RWPE2 (cell line): Measurements from ENCODE around the gene LRP3.

ENCODE experiments used
- ATAC-seq: fragments of 200-7000 bp; cut with Tn5 transposase; 3 replicates; pipeline ENCODE4 v1.9.1; 2021; ENCODE audit warnings: low read depth
- DNase-seq: peaks from one replicate; pipeline ENCODE4 v3.0.0-alpha.2; 2020; ENCODE audit warnings: low spot score
- H3K27ac ChIP-seq: fragments of 450-650 bp; 2 replicates; pipeline ENCODE4 v1.5.1; 2017; ENCODE audit warnings: mild to moderate bottlenecking; ENCODE audit not compliant: poor library complexity, severe bottlenecking
- H3K27me3 ChIP-seq: fragments of 250-450 bp; sonication (Bioruptor Pico); 2 replicates; pipeline ENCODE4 v1.5.1; 2021; ENCODE audit warnings: mild to moderate bottlenecking, moderate library complexity; ENCODE audit not compliant: insufficient read depth, poor library complexity, severe bottlenecking
- H3K36me3 ChIP-seq: fragments of 250-450 bp; sonication (Bioruptor Pico); 2 replicates; pipeline ENCODE4 v1.5.1; 2020; ENCODE audit warnings: low read depth, mild to moderate bottlenecking, moderate library complexity
- H3K4me1 ChIP-seq: fragments of 250-450 bp; sonication (Bioruptor Pico); 2 replicates; pipeline ENCODE4 v1.5.1; 2021; ENCODE audit warnings: mild to moderate bottlenecking, moderate library complexity; ENCODE audit not compliant: insufficient read depth, poor library complexity, severe bottlenecking
- H3K4me3 ChIP-seq: fragments of 250-450 bp; sonication (Bioruptor Pico); 2 replicates; pipeline ENCODE4 v1.5.1; 2021; ENCODE audit warnings: mild to moderate bottlenecking, moderate library complexity; ENCODE audit not compliant: severe bottlenecking
- H3K9me3 ChIP-seq: fragments of 250-450 bp; sonication (Bioruptor Pico); 2 replicates; pipeline ENCODE4 v1.5.1; 2021; ENCODE audit warnings: mild to moderate bottlenecking, moderate library complexity; ENCODE audit not compliant: severe bottlenecking
- CTCF ChIP-seq: fragments of 450-650 bp; IDR thresholded peaks from one replicate; pipeline ENCODE4 v1.5.1; 2017; ENCODE audit warnings: mild to moderate bottlenecking, moderate library complexity; ENCODE audit not compliant: poor library complexity, severe bottlenecking

Gene LRP3

GRCh38 chr19:33201473-33201872, 7.3 kb downstream of the LRP3 start:
- H3K27me3 ChIP-seq = no peaks in the 10 kb centered on the region
- DNase-seq (no peak), ATAC-seq (no peak)
- no peaks in the 10 kb centered on the region for H3K4me1 ChIP-seq
- H3K27ac ChIP-seq = no peak overlapping the region
- no peak for TF ChIP-seq CTCF
- H3K36me3 ChIP-seq = no peaks in the 10 kb centered on the region
- H3K4me3 ChIP-seq = no peak overlapping the region
- no peaks in the 10 kb centered on the region for H3K9me3 ChIP-seq

GRCh38 chr19:33201886-33202545, 7.9 kb downstream of the LRP3 start:
- ATAC-seq = no peak
- no peak for DNase-seq
- no peaks in the 10 kb centered on the region for H3K9me3 ChIP-seq
- H3K27ac ChIP-seq = no peak overlapping the region
- H3K27me3 ChIP-seq = no peaks in the 10 kb centered on the region
- TF ChIP-seq CTCF = no peak
- H3K4me3 ChIP-seq = no peak overlapping the region
- H3K4me1 ChIP-seq = no peaks in the 10 kb centered on the region
- H3K36me3 ChIP-seq = no peaks in the 10 kb centered on the region

- DNase-seq (no peak), ATAC-seq (no peak)
- no peaks in the 10 kb centered on the region for H3K36me3 ChIP-seq
- H3K4me3 ChIP-seq = no peak overlapping the region
- H3K27ac ChIP-seq = no peak overlapping the region
- H3K4me1 ChIP-seq = no peaks in the 10 kb centered on the region
- H3K27me3 ChIP-seq = no peaks in the 10 kb centered on the region
- no peak for TF ChIP-seq CTCF
- no peaks in the 10 kb centered on the region for H3K9me3 ChIP-seq
These were observed 8.7 kb downstream of the LRP3 start for GRCh38 chr19:33202546-33203507.

- H3K27me3 ChIP-seq = no peaks in the 10 kb centered on the region
- no peaks in the 10 kb centered on the region for H3K9me3 ChIP-seq
- no peak for ATAC-seq
These were observed 9.4 kb downstream of the LRP3 start for GRCh38 chr19:33203529-33203928.

More at GRCh38 chr19:33203529-33203928, 9.4 kb downstream of the LRP3 start:
- Histone ChIP-seq H3K4me3 (no peak overlapping the region), H3K36me3 (no peaks in the 10 kb centered on the region), H3K27ac (no peak overlapping the region), H3K4me1 (no peaks in the 10 kb centered on the region)
- TF ChIP-seq CTCF = no peak
- DNase-seq = no peak
